ENCODE data around the gene SHD. TPM values are rescaled to one million over a fixed set of nuclear protein-coding genes. Genes with fewer than 3 reads are reported as not detected.

The SHD gene
- total and polyA plus RNA-seq, 4 donors = not detected

DNA sequence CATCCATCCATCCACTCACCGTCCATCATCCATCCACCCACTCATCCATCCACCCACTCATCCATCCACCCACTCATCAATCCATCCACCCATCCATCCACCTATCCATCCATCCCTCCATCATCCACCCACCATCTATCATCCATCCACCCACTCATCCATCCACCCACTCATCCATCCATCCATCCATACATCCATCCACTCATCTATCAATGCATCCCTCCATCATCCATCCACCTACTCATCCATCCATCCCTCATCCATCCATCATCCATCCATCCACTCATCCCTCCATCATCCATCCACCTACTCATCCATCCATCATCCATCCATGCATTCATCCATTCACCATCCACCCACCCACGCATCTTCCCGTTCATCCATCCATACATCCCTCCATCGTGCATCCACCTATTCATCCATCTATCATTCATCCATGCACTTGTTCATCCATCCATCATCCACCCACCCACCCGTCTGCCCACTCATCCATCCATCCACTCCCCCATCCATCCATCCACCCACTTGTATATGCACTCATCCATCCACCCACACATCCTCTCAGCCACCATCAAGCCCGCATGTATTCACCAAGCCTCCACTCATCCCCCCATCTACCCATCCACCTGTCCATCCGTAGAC lies 56.0 kb downstream of the SHD start:
- no peaks in the 10 kb centered on the region for H3K27me3 ChIP-seq (ENCODE audit: control insufficient read depth in 3 of 3, insufficient read depth in 3 of 3, low read length in 2 of 3)
- no peak overlapping the region for H3K9ac ChIP-seq (ENCODE audit: insufficient read depth in 1 of 2, low read length in 2 of 2)
- no peak overlapping the region for H3K4me3 ChIP-seq
- 96 to 100% methylated on average over 7 of the region's 7 CpGs for WGBS, 2 donors
- H3K36me3 ChIP-seq (ENCODE audit: control insufficient read depth in 4 of 4, insufficient read depth in 4 of 4, low read length in 4 of 4) = no peaks in the 10 kb centered on the region
- no peak for TF ChIP-seq CTCF (IDR thresholded peaks at IDR 0.05; ENCODE audit: control extremely low read depth, extremely low read depth)
- peaks cover 0 to 7% (median 3%) of the 10 kb centered on the region in 5 donors for H3K4me1 ChIP-seq (ENCODE audit: control insufficient read depth in 5 of 5, insufficient read depth in 5 of 5, low read length in 5 of 5)
- DNase-seq (no peak), ATAC-seq (ENCODE audit: insufficient read depth, low FRiP score) (no peak)
- H3K27ac ChIP-seq (ENCODE audit: low read depth in 1 of 2, low read length in 1 of 2) = no peak overlapping the region
- H3K9me3 ChIP-seq (ENCODE audit: control insufficient read depth in 4 of 4, insufficient read depth in 3 of 4, low read length in 3 of 4) = no peaks in the 10 kb centered on the region

GRCh38 chr19:4337906-4338440 lies 58.9 kb downstream of the SHD start:
- WGBS, 2 donors = 9 to 13% methylated on average over 14 of the region's 14 CpGs
- ATAC-seq (ENCODE audit: insufficient read depth, low FRiP score) = no peak

DNA sequence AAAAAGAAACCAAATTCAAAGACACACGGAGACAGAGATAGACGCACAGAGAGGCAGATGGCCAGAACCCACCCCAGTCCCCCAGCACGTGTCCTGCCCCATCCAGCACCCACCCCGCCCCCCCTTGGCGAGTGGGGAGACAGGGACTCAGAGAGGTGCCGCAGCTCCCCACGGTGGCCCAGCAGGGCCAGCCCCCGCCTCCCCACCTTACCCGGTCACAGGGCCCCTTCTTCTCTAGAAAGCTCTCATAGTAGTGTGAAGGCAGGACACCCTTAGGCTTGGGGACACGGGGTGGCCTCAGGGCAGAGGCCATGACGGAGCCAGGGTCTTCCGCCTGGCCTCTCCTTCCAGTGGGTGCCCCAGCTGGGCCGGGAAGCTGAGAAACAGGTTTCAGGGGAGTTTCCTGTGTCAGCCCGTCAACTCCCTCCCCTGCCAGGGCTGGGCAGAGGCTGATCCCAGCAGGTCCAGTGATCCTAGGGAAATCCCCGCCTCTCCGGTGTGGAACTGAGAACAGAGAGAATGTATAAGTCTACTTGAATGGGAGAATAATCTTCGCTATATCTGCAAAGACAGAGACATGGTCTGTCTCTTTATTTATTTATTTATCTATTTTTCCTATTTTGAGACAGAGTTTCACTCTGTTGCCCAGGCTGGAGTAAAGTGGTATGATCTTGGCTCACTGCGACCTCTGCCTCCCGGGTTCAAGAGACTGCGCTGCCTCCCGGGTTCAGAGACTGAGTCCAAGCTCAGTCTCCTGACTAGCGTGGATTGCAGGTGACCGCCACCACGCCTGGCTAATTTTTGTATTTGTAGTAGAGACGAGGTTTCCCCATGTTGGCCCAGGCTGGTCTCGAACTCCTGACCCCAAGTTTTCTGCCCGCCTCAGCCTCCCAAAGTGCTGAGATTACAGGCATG lies 59.6 kb downstream of the SHD start, which contains the start of gene STAP2:
TSS of gene STAP2 (minus strand) at position 387 of the 915 bp plus-strand sequence. CDS start at position 313, 74 bp downstream.
- Histone ChIP-seq H3K9ac (ENCODE audit: insufficient read depth in 1 of 2, low read length in 2 of 2) (peak within 1 kb of the TSS; percentile 41 to 96), H3K9me3 (ENCODE audit: control insufficient read depth in 4 of 4, insufficient read depth in 3 of 4, low read length in 3 of 4) (no peaks in the 10 kb centered on the region), H3K27ac (ENCODE audit: low read depth in 1 of 2, low read length in 1 of 2) (peak within 1 kb of the TSS in 1 of 2 donors; percentile 76), H3K4me3 (peak within 1 kb of the TSS; percentile 39), H3K4me1 (ENCODE audit: control insufficient read depth in 5 of 5, insufficient read depth in 5 of 5, low read length in 5 of 5) (peaks cover 0 to 12% (median 3%) of the 10 kb centered on the region in 5 donors), H3K27me3 (ENCODE audit: control insufficient read depth in 3 of 3, insufficient read depth in 3 of 3, low read length in 2 of 3) (no peaks in the 10 kb centered on the region), H3K36me3 (ENCODE audit: control insufficient read depth in 4 of 4, insufficient read depth in 4 of 4, low read length in 4 of 4) (no peaks in the 10 kb centered on the region)
- ATAC-seq (ENCODE audit: insufficient read depth, low FRiP score) (no peak), DNase-seq (peak; percentile 44 to 63 (median 58))
- no peak for TF ChIP-seq CTCF (IDR thresholded peaks at IDR 0.05; ENCODE audit: control extremely low read depth, extremely low read depth)
- WGBS, 2 donors = 37 to 48% methylated on average over 26 to 27 of the region's 27 CpGs

More at GRCh38 chr19:4337906-4338440, 58.9 kb downstream of the SHD start:
- Histone ChIP-seq H3K9me3 (ENCODE audit: control insufficient read depth in 4 of 4, insufficient read depth in 3 of 4, low read length in 3 of 4) (no peaks in the 10 kb centered on the region), H3K36me3 (ENCODE audit: control insufficient read depth in 4 of 4, insufficient read depth in 4 of 4, low read length in 4 of 4) (no peaks in the 10 kb centered on the region), H3K27ac (ENCODE audit: low read depth in 1 of 2, low read length in 1 of 2) (peak overlapping the region in 1 of 2 donors; percentile 76), H3K9ac (ENCODE audit: insufficient read depth in 1 of 2, low read length in 2 of 2) (peak overlapping the region; percentile 41 to 96), H3K4me1 (ENCODE audit: control insufficient read depth in 5 of 5, insufficient read depth in 5 of 5, low read length in 5 of 5) (peaks cover 0 to 12% (median 3%) of the 10 kb centered on the region in 5 donors), H3K27me3 (ENCODE audit: control insufficient read depth in 3 of 3, insufficient read depth in 3 of 3, low read length in 2 of 3) (no peaks in the 10 kb centered on the region), H3K4me3 (peak overlapping the region; percentile 2)
- DNase-seq = peak in 2 of 3 donors; percentile 48 to 50
- no peak for TF ChIP-seq CTCF (IDR thresholded peaks at IDR 0.05; ENCODE audit: control extremely low read depth, extremely low read depth)

Other genes starting within 250 kb of the SHD start
- 10 to 100 TPM; 19.0 to 68.0 TPM for gene ZBTB7A, start 212.4 kb upstream of the SHD start, total RNA-seq
- 10 to 100 TPM; 13.4 to 20.1 TPM for gene ZBTB7A, start 212.4 kb upstream of the SHD start, polyA plus RNA-seq
- 100 to 1,000 TPM in 1 of 2 donors, 10 to 100 TPM in 1; 63.6 to 146 TPM for gene MAP2K2, start 155.1 kb upstream of the SHD start, total RNA-seq
- gene MAP2K2, start 155.1 kb upstream of the SHD start, polyA plus RNA-seq = 100 to 1,000 TPM; 120 to 181 TPM
- gene CREB3L3, start 125.6 kb upstream of the SHD start, total RNA-seq = not detected
- under 1 TPM in 1 of 2 donors, not detected in 1; 0.03 TPM for gene CREB3L3, start 125.6 kb upstream of the SHD start, polyA plus RNA-seq
- gene SIRT6, start 96.7 kb upstream of the SHD start, total RNA-seq = 10 to 100 TPM; 10.2 to 29.3 TPM
- gene SIRT6, start 96.7 kb upstream of the SHD start, polyA plus RNA-seq = 10 to 100 TPM; 29.1 to 36.5 TPM
- 1 to 10 TPM; 1.1 to 1.5 TPM for gene ANKRD24, start 96.6 kb upstream of the SHD start, total RNA-seq
- gene ANKRD24, start 96.6 kb upstream of the SHD start, polyA plus RNA-seq = 1 to 10 TPM in 1 of 2 donors, under 1 TPM in 1; 0.68 to 2.4 TPM
- gene EBI3, start 49.7 kb upstream of the SHD start, total RNA-seq = 1 to 10 TPM; 4.1 to 5.9 TPM
- 10 to 100 TPM in 1 of 2 donors, 1 to 10 TPM in 1; 6.9 to 92.7 TPM for gene EBI3, start 49.7 kb upstream of the SHD start, polyA plus RNA-seq
- 10 to 100 TPM; 11.2 to 24.1 TPM for gene YJU2, start 32.2 kb upstream of the SHD start, total RNA-seq
- 10 to 100 TPM; 28.9 to 44.2 TPM for gene YJU2, start 32.2 kb upstream of the SHD start, polyA plus RNA-seq
- 1 to 10 TPM in 1 of 2 donors, under 1 TPM in 1; 0.34 to 1.7 TPM for gene TMIGD2, start 23.1 kb downstream of the SHD start, total RNA-seq
- gene TMIGD2, start 23.1 kb downstream of the SHD start, polyA plus RNA-seq = 1 to 10 TPM in 1 of 2 donors, under 1 TPM in 1; 0.53 to 1.6 TPM
- 1 to 10 TPM in 1 of 2 donors, under 1 TPM in 1; 0.34 to 1.1 TPM for gene FSD1, start 25.3 kb downstream of the SHD start, total RNA-seq
- gene FSD1, start 25.3 kb downstream of the SHD start, polyA plus RNA-seq = under 1 TPM; 0.31 to 0.63 TPM
- 10 to 100 TPM; 24.4 to 30.0 TPM for gene STAP2, start 59.6 kb downstream of the SHD start, total RNA-seq
- gene STAP2, start 59.6 kb downstream of the SHD start, polyA plus RNA-seq = 10 to 100 TPM; 24.6 to 32.6 TPM
- 10 to 100 TPM in 1 of 2 donors, 1 to 10 TPM in 1; 9.1 to 30.5 TPM for gene MPND, start 64.3 kb downstream of the SHD start, total RNA-seq
- 10 to 100 TPM; 18.7 to 32.3 TPM for gene MPND, start 64.3 kb downstream of the SHD start, polyA plus RNA-seq
- 10 to 100 TPM; 30.6 to 68.6 TPM for gene SH3GL1, start 121.3 kb downstream of the SHD start, total RNA-seq
- gene SH3GL1, start 121.3 kb downstream of the SHD start, polyA plus RNA-seq = 10 to 100 TPM; 53.1 to 65.4 TPM
- 10 to 100 TPM in 1 of 2 donors, 1 to 10 TPM in 1; 10.0 to 16.7 TPM for gene CHAF1A, start 123.4 kb downstream of the SHD start, total RNA-seq
- 1 to 10 TPM; 6.8 to 7.4 TPM for gene CHAF1A, start 123.4 kb downstream of the SHD start, polyA plus RNA-seq
- 100 to 1,000 TPM in 1 of 2 donors, 10 to 100 TPM in 1; 74.4 to 113 TPM for gene UBXN6, start 178.5 kb downstream of the SHD start, total RNA-seq
- 100 to 1,000 TPM in 1 of 2 donors, 10 to 100 TPM in 1; 83.6 to 128 TPM for gene UBXN6, start 178.5 kb downstream of the SHD start, polyA plus RNA-seq
- 10 to 100 TPM; 36.5 to 36.9 TPM for gene HDGFL2, start 193.0 kb downstream of the SHD start, total RNA-seq
- gene HDGFL2, start 193.0 kb downstream of the SHD start, polyA plus RNA-seq = 10 to 100 TPM; 40.6 to 47.0 TPM
- 1 to 10 TPM in 1 of 2 donors, under 1 TPM in 1; 0.85 to 5.0 TPM for gene PLIN4, start 239.2 kb downstream of the SHD start, total RNA-seq
- 1 to 10 TPM; 3.7 to 3.9 TPM for gene PLIN4, start 239.2 kb downstream of the SHD start, polyA plus RNA-seq